Astrocyte (in vitro differentiated cells and primary cell): ENCODE data around the gene FARS2. TPM values are rescaled to one million over a fixed set of nuclear protein-coding genes. Genes with fewer than 3 reads are reported as not detected.

Source experiments
- DNase-seq: peaks from one replicate; pipeline ENCODE4 v3.0.0-alpha.2; 2010; ENCODE audit warnings: low read depth
- FAIRE-seq: peaks from 2 replicates; lab custom pipeline; 2011; peaks lifted over from hg19 to GRCh38; lab: Jason Lieb, UNC
- H2AFZ ChIP-seq: 2 replicates; pipeline ENCODE4 v1.6.0; 2012; ENCODE audit warnings: low read depth, low read length, inconsistent platforms
- H3K27ac ChIP-seq: 2 replicates; pipeline ENCODE4 v1.5.1; 2011; ENCODE audit warnings: low read depth, low read length, inconsistent platforms
- H3K27me3 ChIP-seq: 2 replicates; pipeline ENCODE4 v1.6.0; 2011; ENCODE audit warnings: low read length, inconsistent platforms; ENCODE audit not compliant: insufficient read depth
- H3K36me3 ChIP-seq: 2 replicates; pipeline ENCODE4 v1.5.1; 2011; ENCODE audit warnings: low read length, inconsistent platforms; ENCODE audit not compliant: insufficient read depth
- H3K4me1 ChIP-seq: 2 replicates; pipeline ENCODE4 v1.5.1; 2011; ENCODE audit warnings: low read length, inconsistent platforms; ENCODE audit not compliant: insufficient read depth
- H3K4me2 ChIP-seq: 2 replicates; pipeline ENCODE4 v1.6.0; 2012; ENCODE audit warnings: low read length, inconsistent platforms
- H3K4me3 ChIP-seq: 2 replicates; pipeline ENCODE4 v1.5.1; 2011; ENCODE audit warnings: low read depth, mild to moderate bottlenecking, low read length, inconsistent platforms; ENCODE audit not compliant: insufficient read depth
- H3K79me2 ChIP-seq: 2 replicates; pipeline ENCODE4 v1.6.0; 2012; ENCODE audit warnings: mild to moderate bottlenecking, low read length, inconsistent platforms; ENCODE audit not compliant: insufficient read depth
- H3K9ac ChIP-seq: 2 replicates; pipeline ENCODE4 v1.6.0; 2012; ENCODE audit warnings: mild to moderate bottlenecking, low read length, inconsistent platforms
- H3K9me3 ChIP-seq: 2 replicates; pipeline ENCODE4 v1.5.1; 2012; ENCODE audit warnings: low read depth, mild to moderate bottlenecking, low read length, inconsistent platforms; ENCODE audit not compliant: insufficient read depth
- H4K20me1 ChIP-seq: 2 replicates; pipeline ENCODE4 v1.6.0; 2012; ENCODE audit warnings: low read length, inconsistent platforms; ENCODE audit not compliant: insufficient read depth
- H3K27ac Mint-ChIP-seq: one replicate; pipeline ENCODE4 v1.8.0; 2021; ENCODE audit warnings: mild to moderate bottlenecking, mixed read lengths; ENCODE audit not compliant: unreplicated experiment
- H3K27me3 Mint-ChIP-seq: one replicate; pipeline ENCODE4 v1.8.0; 2021; ENCODE audit warnings: low read depth, mixed read lengths; ENCODE audit not compliant: unreplicated experiment
- H3K36me3 Mint-ChIP-seq: one replicate; pipeline ENCODE4 v1.8.0; 2021; ENCODE audit warnings: low read depth, mixed read lengths; ENCODE audit not compliant: unreplicated experiment
- H3K4me1 Mint-ChIP-seq: one replicate; pipeline ENCODE4 v1.8.0; 2021; ENCODE audit warnings: low read depth, mixed read lengths; ENCODE audit not compliant: unreplicated experiment
- H3K4me3 Mint-ChIP-seq: one replicate; pipeline ENCODE4 v1.8.0; 2021; ENCODE audit warnings: mild to moderate bottlenecking, moderate library complexity, mixed read lengths; ENCODE audit not compliant: unreplicated experiment
- H3K9me3 Mint-ChIP-seq: one replicate; pipeline ENCODE4 v1.8.0; 2021; ENCODE audit warnings: mild to moderate bottlenecking, mixed read lengths; ENCODE audit not compliant: unreplicated experiment
- EZH2 ChIP-seq: IDR thresholded peaks from 2 replicates; pipeline ENCODE4 v1.6.1; 2012; ENCODE audit warnings: mild to moderate bottlenecking, low read length, inconsistent platforms; ENCODE audit not compliant: insufficient read depth
- total RNA-seq: library from RNA; stranded (reverse); gene quantifications from 2 replicates; pipeline ENCODE4 v1.2.1, GENCODE V29; 2021
- TF ChIP-seq, protein P1 (sequence below): IDR thresholded peaks from 2 replicates; pipeline ENCODE4 v1.5.1; 2011; ENCODE audit warnings: low read depth, mild to moderate bottlenecking, inconsistent platforms, low read length, moderate library complexity; ENCODE audit not compliant: insufficient read depth

Gene FARS2
- total RNA-seq, 1 donor from 2014 or later, result 13.3 TPM

DNA sequence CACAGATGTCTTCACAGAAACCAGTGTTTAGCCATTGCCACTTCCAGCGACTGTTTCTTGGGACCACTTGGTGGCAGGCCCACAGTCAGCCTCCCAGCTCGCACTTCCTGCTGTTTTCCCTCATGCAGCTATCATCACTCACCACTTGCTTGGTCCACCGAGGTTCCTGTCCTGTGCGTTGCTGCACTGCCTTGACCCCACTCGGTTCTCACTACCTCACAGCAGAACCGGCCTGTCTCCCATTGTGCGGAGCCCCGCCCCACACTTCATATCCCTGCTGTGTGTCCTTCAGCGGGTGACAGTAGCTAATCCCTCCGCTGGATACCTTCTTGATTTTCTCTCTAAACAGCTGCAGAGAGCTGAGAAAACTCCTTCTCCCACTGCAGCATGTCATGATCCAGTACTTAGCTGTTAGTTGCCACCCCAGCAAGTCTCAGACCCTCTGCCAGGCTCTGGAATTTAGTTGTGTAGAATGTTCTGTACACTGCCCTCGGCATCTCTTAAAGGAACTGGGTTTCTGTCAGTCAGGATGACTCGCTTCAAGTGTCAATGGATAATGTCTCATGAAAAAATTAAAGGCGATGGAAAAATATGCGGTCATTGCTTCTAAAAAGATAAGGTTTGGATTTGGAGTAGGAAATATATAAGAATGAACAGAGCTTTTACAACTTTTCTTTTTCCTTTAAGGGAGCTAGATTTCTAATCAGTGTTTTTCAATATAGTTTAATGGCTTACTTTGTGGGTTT is 208.0 kb downstream of the FARS2 start:
- no peaks in the 10 kb centered on the region for H3K36me3 Mint-ChIP-seq
- no peaks in the 10 kb centered on the region for H3K36me3 ChIP-seq
- H3K27me3 ChIP-seq, result no peaks in the 10 kb centered on the region
- no peaks in the 10 kb centered on the region for H3K27me3 Mint-ChIP-seq
- H3K9me3 Mint-ChIP-seq, result no peaks in the 10 kb centered on the region
- no peaks in the 10 kb centered on the region for H4K20me1 ChIP-seq
- no peak overlapping the region for H2AFZ ChIP-seq
- peaks cover 25% of the 10 kb centered on the region for H3K4me1 ChIP-seq
- H3K79me2 ChIP-seq, result no peaks in the 10 kb centered on the region
- FAIRE-seq, result no peak
- H3K27ac Mint-ChIP-seq, result no peak overlapping the region
- H3K9me3 ChIP-seq, result no peaks in the 10 kb centered on the region
- H3K4me3 ChIP-seq, result no peak overlapping the region
- H3K9ac ChIP-seq, result no peak overlapping the region
- no peak overlapping the region for H3K4me3 Mint-ChIP-seq
- peaks cover 21% of the 10 kb centered on the region for H3K4me1 Mint-ChIP-seq
- peak overlapping the region; percentile 1 for H3K4me2 ChIP-seq
- DNase-seq, result no peak
- TF ChIP-seq, protein P1, sequence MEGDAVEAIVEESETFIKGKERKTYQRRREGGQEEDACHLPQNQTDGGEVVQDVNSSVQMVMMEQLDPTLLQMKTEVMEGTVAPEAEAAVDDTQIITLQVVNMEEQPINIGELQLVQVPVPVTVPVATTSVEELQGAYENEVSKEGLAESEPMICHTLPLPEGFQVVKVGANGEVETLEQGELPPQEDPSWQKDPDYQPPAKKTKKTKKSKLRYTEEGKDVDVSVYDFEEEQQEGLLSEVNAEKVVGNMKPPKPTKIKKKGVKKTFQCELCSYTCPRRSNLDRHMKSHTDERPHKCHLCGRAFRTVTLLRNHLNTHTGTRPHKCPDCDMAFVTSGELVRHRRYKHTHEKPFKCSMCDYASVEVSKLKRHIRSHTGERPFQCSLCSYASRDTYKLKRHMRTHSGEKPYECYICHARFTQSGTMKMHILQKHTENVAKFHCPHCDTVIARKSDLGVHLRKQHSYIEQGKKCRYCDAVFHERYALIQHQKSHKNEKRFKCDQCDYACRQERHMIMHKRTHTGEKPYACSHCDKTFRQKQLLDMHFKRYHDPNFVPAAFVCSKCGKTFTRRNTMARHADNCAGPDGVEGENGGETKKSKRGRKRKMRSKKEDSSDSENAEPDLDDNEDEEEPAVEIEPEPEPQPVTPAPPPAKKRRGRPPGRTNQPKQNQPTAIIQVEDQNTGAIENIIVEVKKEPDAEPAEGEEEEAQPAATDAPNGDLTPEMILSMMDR, result no peak
- no peak for TF ChIP-seq EZH2
- no peak overlapping the region for H3K27ac ChIP-seq

DNA sequence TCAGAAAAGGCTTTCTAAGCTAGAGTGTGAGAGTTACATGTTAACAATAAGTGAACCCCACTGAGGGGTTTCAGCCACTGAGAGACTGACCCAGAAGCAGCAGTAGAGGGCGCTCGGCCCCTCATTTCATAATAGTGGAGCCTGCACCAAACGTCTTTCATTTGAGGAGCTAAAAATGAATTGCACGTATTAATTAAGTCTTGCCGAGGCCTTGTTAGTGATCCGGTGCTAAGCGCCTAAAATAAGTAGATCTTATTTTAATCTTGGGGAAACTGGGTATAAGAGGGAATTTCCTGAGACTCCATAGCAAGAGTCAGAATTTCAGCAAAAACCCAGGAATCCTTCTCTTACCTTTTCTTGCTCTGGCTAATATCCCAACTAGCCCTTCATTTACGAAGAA is 209.7 kb downstream of the FARS2 start:
- Histone ChIP-seq H3K9me3 (no peaks in the 10 kb centered on the region), H3K36me3 (no peaks in the 10 kb centered on the region), H3K4me3 (no peak overlapping the region), H4K20me1 (no peaks in the 10 kb centered on the region), H3K79me2 (no peaks in the 10 kb centered on the region), H3K9ac (peak overlapping the region; percentile 33), H3K27ac (no peak overlapping the region), H3K27me3 (no peaks in the 10 kb centered on the region), H2AFZ (no peak overlapping the region), H3K4me1 (peaks cover 25% of the 10 kb centered on the region), H3K4me2 (peak overlapping the region; percentile 68)
- Mint-ChIP-seq H3K4me1 (peaks cover 14% of the 10 kb centered on the region), H3K9me3 (peaks cover 2% of the 10 kb centered on the region), H3K4me3 (no peak overlapping the region), H3K27me3 (no peaks in the 10 kb centered on the region), H3K27ac (no peak overlapping the region), H3K36me3 (no peaks in the 10 kb centered on the region)
- DNase-seq (no peak), FAIRE-seq (no peak)
- no peak for TF ChIP-seq EZH2
- TF ChIP-seq, protein P1, result peak; percentile 93
